Renal pelvis (tissue), 4 donors: ENCODE results near the gene SLAMF6. TPM values are rescaled to one million over a fixed set of nuclear protein-coding genes. Genes with fewer than 3 reads are reported as not detected.
"Not testable (repeated sequence)": the region's sequence is repeated elsewhere in the genome, so short reads cannot be mapped to it uniquely, and the experiment has no call there.

Source experiments
- DNase-seq: peaks from one replicate; pipeline ENCODE4 v3.0.0-alpha.2; 2013
- polyA plus RNA-seq, 3 donors: library from polyadenylated mRNA; unstranded; fragments of 120-200 nt; gene quantifications; one replicate each; pipeline ENCODE4 v1.2.1, GENCODE V29; 2013; ENCODE audit not compliant: insufficient read length in 3 of 3

SLAMF6 gene
- polyA plus RNA-seq, 3 donors, result 0.09 to 0.30 (median 0.17) TPM

DNA sequence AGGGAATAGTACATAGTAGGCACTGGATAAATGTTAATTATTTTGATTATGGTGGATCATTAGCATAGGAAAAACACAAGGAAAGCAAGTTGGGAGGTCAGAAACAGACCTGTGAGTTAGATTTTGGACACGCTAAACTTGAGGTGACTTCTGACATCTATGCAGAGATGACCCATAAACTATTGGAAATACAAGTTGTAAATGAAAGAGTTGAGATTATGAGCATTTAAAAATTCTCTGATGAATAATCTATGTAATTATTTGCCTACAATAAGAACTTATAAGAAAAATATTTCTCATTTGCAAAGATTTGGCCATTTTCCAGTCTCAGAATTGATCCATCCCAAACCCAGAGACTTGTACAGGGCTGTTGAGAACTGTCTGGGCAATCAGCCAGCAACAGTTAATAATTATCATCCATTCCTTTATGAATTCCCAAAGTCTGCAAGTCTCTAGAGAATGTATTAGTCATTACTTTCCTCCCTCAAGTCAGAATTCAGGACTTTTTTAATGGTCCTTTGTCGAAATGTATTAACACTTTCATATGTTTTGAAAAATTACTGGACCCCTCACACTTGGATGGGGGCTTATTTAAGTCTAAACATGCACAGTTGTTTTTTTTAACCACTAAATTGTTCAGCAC, 19.4 kb upstream of the SLAMF6 start:
- DNase-seq, result peak; percentile 44

DNA sequence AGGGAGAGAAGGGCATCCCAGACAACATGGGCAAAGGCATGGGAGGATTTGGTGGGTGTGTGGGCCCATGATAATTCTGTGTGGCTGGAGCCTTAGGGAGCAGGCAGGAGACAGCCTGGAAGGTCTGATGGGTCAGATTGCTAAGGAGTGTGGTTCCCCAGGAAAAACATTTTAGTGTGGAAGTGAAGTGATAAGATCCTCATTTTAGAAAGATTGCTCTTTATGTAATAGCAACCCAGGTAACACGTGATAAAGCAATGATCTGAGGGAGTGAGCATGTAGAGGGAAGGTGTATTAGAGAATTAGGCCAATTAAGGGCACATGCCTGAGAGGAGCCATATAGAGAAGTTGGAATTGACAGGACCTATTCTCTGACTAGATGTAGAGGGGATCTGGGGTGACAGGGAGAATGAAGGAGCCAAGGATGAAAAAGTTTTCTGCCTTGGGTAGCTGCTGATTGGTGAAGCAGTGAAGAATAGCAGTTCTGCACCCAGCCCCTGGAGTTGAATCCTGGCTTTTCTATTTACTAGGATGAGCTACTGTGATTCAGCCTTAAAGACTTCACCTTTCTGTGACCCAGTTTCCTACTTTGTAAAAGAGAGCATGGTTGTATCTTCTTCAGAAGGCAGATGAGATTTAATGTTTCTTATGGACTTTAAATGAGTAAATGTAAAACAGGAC, 18.7 kb upstream of the SLAMF6 start:
- DNase-seq, result no peak

DNA sequence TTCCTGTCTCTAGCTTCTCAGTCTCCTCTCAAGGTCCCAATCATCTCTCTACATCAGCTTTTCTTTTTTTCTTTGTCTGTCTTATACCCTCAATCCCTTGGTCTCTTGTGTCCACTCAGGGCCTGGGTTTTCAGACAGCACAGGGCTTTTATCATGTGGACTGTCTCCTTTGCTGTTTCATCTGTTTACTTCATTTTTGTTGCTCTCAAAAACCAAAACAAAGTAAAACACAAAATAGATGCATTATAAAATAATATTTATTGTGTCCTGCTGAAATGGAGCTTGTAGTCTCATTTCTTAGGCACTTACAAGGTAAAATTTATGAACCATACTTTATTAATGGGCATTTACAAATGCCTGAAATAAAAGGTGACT, 17.8 kb upstream of the SLAMF6 start:
- DNase-seq, result no peak

DNA sequence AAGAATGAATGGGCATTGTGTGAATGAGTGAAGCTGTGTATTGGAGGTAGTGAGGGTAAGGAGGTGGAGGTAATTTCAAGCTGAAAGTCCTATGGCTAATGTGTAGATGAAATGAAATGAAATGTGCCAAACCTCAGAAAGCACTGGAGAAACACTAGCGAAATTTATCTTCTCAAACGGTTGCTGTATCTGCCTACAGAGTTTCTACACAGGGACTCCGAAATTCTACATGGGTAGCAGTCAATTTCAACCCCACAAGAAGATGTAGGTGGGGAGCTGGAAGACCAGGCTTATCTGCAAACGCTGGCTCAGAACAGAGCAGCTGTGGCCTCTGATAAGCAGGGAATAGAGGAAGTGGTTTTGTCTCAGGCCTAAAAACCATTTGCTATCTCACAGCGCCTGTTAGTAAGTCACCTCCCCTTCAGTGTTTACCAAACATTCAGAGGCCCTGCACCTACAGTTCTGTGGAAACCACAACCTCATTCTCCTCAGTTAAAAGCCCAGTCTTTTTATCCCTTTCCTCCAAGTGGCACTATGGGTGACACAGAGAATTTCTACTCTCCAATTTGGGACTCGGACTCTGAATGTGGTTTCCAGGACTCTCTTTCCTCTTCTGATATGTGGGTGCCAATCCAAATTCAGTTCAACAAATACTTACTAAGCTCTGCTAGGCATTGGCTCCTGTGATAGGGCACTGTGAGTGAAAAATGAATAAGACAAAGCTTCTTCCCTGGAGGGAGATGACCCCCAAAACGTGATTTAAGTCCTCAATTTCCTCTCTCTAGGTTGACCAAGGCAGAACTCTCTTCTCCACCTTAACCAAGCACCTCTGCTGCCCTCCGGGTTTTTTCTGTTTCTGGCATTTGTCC, 17.2 kb upstream of the SLAMF6 start:
- DNase-seq, result no peak

DNA sequence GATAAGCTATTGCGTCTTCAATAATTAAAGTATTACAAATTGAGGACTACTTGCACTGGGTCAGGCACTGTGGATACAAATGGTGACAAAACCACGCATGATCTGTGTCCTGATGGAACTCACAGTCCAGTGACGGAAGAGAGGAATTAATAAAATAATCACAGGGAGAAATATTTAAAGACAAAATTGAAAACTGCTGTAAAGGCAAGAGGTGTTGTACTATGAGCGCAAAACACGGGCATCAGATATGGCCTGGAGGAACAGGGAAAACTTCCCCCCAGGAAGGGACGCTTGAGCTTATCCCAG, 16.6 kb upstream of the SLAMF6 start:
- DNase-seq, result no peak

DNA sequence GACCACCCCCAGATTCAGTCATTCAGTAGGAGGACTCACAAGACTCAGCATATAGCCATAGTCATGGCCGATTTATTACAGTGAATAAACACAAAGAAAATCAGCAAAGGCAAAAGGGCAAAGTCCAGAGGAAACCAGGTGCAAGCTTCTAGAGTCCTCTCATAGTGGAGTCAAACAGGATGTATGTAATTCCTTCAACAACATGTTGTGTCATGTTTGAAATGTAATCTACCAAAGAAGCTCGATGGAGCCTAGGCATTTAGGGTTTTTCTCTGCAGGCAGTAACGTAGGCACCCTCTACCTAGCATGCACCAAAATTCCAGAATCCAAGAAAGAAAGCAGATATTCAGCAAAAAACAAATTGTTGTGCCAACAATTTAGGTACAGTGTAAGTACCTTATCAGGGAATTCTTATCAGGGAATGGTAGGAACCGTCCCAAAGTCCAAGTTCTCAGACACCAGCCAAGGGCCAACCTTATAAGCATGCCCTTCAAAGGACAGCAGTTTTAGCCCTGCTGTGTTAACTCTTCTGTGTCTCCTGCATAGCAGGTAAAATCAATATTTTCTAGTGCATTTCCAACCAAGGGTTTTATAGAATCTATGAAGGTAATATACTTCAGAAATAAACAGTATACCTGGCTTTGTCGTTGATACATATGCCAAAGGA, 16.1 kb upstream of the SLAMF6 start:
- DNase-seq, result no peak

DNA sequence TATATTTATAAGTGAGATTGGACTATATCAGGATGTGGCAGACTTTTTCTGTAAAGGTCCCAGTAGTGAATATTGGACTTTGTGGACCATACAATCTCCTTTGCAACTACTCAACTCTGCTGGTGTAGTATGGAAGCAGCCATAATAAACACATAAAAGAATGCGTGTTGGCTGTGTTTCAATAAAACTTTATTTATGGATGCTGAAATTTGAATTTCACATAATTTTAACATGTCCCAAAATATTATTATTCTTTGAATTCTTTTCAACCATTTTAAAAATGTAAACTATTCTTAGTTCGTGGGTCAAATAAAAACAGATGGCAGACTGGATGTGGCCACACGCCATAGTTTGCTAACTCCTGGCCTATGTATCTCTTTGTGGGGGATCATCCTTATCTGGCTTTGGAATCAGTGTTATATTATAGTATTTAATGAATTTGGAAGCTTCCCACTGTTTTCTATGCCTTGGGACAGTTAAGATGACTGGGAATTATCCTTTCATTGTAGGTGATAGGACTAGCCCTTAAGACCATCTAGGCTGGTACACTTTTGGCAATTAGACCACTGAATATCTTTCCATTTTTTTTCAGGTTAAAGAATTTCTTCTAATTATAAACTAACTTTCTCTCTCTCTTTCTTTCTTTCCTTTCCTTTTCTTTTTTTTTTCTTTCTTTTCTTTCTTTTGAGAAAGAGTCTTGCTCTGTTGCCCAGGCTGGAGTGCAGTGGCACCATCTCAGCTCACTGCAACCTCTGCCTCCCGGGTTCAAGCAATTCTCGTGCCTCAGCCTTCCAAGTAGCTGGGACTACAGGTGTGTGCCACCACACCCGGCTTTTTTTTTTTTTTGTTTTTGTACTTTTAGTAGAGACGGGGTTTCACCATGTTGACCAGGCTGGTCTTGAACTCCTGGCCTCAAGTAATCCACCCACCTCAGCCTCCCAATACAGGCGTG, 14.9 kb upstream of the SLAMF6 start:
- no peak for DNase-seq

DNA sequence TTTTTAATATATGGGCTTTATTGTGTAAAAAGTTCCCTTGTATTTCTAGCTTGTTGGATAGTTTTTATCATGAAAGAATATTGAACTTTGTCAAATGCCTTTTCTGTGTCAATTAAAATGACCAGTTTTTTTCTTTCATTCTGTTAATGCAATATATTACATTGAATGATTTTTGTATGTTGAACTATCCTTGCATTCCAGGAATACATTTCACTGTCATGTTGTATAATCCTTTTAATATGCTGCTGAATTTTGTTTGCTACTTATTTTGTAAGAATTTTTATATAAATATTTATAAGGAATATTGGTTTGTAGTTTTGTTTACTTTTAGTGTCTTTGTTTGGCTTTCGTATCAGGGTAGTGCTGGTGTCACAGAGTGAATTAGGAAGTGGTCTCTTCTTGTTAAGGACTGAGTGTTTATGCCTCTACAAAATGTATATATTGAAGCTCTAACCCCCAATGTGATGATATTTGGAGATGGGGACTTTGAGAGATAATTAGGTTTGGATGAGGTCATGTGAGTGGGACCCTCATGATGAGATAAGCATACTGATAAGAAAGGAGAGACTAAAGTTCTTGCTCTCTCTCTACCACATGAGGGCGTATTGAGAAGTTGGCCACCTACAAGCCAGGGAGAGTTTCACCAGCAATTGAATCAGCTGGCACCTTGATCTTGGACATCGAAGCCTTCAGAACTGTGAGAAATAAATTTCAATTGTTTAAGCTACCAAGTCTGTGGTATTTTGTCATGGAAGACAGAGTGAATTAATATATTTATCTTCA, 12.0 kb upstream of the SLAMF6 start:
- DNase-seq, result no peak

DNA sequence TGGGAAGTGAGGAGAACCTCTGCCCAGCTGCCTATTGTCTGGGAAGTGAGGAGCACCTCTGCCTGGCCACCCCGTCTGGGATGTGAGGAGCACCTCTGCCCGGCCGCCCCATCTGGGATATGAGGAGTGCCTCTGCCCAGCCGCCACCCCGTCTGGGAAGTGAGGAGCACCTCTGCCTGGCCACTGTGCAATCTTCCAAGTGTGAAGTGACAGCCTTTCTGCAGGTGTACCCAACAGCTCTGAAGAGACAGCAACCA, 9.4 kb upstream of the SLAMF6 start:
- DNase-seq, result not testable (repeated sequence)

DNA sequence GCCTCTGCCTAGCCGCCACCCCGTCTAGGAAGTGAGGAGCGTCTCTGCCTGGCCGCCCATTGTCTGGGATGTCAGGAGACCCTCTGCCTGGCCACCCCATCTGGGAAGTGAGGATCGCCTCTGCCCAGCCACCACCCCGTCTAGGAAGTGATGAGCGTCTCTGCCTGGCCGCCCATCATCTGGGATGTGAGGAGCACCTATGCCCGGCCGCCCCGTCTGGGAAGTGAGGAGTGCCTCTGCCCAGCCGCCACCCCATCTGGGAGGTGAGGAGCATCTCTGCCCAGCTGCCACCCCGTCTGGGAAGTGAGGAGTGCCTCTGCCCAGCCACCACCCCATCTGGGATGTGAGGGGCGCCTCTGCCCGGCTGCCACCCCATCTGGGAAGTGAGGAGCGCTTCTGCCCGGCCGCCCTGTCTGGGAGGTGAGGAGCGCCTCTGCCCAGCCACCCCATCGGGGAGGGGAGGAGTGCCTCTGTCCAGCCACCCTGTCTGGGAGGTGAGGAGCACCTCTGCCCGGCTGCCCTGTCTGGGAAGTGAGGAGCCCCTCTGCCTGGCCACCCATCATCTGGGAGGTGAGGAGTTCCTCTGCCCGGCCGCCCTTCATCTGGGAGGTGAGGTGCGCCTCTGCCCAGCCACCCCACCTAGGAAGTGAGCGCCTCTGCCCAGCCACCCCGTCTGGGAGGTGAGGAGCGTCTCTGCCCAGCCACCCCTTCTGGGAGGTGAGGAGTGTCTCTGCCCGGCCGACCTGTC, 8.9 kb upstream of the SLAMF6 start:
- DNase-seq, result not testable (repeated sequence)

DNA sequence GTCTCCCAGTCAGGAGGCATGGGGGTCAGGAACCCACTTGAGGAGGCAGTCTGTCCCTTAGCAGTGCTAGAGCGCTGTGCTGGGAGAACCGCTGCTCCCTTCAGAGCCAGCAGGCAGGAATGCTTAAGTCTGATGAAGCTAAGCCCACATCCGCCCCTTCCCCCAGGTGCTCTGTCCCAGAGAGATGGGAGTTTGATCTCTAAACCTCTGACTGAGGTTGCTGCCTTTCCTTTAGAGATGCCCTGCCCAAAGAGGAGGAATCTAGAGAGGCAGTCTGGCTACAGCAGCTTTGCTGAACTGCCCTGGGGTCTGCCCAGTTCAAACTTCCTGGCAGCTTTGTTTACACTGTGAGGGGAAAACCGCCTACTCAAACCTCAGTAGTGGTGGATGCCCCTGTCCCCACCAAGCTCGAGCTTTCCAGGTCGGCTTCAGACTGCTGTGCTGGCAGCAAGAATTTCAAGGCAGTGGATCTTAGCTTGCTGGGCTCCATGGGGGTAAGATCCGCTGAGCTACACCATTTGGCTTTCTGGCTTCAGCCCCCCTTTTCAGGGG, 6.4 kb upstream of the SLAMF6 start:
- DNase-seq, result not testable (repeated sequence)

DNA sequence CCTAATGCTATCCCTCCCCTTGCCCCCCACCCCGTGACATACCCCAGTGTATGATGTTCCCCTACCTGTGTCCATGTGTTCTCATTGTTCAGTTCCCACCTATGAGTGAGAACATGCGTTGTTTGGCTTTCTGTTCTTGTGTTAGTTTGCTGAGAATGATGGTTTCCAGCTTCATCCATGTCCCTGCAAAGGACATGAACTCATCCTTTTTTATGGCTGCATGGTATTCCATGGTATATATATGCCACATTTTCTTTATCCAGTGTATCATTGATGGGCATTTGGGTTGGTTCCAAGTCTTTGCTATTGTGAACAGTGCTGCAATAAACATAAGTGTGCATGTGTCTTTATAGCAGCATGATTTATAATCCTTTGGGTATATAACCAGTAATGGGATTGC, 734 bp upstream of the SLAMF6 start:
- not testable (repeated sequence) for DNase-seq

DNA sequence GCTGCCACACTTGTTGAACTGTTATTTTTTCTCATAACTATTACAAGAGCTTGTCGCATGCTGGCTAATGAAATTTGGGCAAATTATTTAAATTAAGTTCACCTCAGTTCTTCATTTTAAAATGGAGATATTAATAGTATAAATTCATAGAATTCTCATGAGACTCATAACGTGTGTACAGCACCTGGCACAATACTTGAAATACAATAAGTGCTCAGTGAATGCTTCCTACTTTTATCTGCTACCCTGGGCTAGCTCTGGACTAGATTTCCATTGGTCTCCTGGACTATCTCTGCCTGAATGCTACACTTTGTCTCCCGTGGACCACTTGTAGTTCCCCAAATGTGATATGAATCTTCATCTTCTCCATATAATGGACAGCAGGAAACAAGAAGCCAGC, 919 bp downstream of the SLAMF6 start:
- no peak for DNase-seq

DNA sequence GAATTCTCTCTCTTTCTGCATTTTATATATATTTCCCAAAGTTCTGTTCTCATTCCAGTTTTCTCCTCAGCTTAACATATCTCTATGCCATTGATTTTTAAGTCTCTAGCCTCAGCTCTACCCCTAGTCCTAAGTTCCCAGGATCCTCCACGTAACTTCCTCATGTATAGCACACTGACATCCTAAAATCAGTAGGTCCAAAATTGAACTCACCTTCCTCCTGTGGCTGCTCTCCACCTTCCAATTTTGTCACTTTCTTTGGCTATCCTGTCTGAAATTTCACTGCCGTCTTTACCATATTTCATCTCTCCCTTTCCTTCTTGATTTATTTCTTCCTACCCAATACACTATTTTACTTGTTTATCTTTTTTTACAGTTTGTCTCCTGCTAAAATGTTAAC, 1.5 kb downstream of the SLAMF6 start:
- no peak for DNase-seq

DNA sequence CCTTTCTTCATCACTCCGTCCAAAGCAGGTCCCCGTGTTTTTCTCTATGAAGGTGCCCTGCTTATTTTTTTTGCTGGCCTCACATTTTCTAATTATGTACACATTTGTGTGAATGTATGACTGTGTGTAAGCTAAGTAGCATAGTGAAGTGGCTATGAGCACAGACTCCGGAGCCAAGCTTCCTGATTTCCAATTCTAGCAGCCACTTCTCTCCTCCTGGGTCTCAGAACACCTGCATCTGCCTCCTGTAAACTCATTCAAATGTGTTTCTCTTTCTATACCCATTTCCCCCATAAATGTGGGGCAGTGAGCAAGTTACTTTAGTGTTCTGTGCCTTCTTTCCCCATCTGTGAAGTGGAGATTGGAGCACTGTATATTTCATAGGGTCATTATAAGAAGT, 2.1 kb downstream of the SLAMF6 start:
- DNase-seq, result no peak

DNA sequence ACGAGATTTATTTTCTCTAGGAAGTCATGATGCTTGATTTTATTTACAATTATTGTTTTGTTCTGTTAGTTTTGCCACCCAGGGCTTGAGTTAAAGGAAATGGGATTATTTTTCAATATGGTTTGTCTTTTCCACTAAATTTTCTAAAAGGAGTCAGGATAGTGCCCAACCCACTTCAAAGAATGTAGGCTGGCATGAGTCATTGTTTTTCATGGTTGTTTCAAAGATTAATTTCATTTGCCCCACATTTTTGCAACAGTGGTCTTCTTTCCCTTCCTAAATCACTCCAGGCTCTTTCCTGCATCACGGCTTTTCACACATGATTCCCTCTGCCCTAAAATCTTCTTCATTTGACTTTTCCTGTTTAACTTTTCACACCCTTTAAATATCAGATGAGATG, 2.5 kb downstream of the SLAMF6 start:
- DNase-seq, result no peak

DNA sequence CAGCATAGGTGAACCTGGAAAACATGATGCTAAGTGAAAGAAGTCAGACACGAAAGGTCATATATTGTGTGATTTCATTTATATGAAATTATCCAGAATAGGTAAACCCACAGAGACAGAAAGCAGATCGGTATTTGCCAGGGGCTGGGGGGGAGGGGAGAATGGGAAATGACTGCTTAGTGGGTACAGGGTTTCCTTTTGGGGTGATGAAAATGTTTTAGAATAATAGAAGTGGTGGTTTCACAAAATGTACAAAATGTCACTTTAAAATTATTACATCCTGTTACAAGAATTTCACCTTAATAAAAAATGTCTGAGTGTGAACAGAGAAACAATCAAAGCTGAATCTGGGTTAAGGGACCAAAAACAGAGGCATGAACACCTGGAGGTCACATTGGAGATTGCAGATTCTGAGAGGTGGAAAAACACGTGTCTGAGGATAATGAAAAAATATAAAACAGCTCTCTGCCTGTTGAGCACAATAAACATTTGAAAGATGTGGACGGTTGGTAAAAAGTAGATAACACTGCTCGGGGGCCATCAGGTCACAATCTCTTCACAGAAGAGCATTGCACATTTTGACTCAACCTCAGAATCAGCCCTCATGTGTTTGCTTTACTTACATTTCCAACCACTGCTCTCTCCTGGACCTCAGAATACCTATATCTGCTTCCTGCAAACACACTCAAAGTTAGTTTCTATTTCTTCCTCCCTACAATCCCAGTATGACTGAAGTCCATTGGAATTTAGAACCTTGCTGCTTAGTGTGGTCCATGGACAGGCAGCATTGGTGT, 3.2 kb downstream of the SLAMF6 start:
- no peak for DNase-seq

DNA sequence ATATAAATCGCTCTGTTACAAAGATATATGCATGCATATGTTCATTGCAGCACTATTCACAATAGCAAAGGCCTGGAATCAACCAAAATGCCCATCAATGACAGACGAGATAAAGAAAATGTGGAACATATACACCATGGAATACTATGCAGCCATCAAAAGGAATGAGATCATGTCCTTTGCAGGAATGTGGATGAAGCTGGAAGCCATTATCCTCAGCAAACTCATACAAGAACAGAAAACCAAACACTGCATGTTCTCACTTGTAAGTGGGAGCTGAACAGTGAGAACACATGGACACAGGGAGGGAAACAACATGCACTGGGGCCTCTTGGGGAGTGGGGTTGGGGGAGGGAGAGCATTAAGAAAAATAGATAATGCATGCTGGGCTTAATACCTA, 5.5 kb downstream of the SLAMF6 start:
- not testable (repeated sequence) for DNase-seq

DNA sequence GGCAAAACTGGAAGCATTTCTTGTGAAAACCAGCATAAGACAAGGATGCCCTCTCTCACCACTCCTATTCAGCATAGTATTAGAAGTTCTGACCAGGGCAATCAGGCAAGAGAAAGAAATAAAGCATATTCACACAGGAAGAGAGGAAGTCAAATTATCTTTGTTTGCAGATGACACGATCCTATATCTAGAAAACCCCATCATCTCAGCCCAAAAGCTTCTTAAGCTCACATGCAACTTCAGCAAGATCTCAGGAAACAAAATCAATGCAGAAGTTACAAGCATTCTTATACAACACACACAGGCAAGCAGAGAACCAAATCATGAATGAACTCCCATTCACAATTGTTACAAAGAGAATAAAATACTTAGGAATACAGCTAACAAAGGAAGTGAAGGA, 7.1 kb downstream of the SLAMF6 start:
- not testable (repeated sequence) for DNase-seq
